Measurements from ENCODE around the gene GSX1.
A peak's percentile ranks its signal among the peaks of the same experiment; 100 is the strongest.
"Not testable (repeated sequence)": the region's sequence is repeated elsewhere in the genome, so short reads cannot be mapped to it uniquely, and the experiment has no call there.

The GSX1 gene

GRCh38 chr13:27794368-27794691 is 2.0 kb downstream of the GSX1 start:
- DNase-seq (ENCODE audit: low spot score): no peak

DNA sequence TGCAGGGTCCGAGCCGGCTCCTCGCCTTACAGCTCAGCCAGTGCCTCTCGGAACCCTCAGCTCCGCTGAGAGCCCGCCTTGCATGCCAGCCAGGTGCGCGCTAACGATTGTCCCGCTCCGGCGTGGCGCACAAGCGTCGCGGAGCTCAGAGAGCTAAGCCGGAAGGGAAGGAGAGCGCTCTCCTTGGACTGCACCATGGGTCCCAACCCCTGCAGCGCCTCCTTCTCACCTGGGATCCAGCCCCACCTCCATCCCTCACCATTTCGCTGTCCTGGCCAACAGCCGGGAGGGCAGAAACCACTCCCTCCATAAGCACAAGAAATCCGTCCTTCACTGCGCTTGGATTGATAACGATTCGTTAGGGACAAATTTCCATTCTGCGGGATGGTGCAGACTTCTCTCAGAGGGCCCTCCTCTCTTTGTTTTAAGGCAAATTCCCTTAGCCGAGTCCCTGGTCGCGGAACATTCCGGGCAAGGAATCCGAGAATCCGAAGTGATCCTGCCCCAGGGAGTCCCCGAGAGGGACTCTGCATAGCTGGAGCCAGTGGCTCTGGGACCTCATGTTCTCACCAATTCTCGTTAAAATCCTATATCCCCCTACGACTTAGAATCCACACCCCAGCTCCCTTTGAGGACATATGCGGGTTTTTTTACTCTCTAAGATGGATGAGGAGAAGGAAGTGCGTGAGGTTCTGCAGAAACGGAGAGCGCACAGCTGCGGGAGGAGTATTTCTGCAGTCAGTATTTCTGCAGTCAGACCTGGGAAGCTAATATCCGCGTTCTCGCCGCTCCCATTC is 2.8 kb downstream of the GSX1 start:
- DNase-seq (ENCODE audit: low spot score): no peak

DNA sequence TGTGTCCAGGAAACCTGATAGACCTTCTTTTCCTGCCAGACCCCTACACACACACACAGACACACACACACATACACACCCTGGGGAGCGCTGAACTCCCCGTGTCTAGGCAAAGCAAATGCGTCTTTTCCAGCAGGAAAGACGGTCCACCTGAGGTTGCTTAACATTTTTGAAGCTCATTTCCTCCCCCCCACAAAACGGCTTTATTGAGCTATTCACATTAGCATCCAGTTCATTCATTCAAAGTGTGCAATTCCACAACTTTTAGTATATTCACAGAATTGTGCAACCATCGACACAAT is 3.4 kb downstream of the GSX1 start:
- DNase-seq (ENCODE audit: low spot score): no peak

DNA sequence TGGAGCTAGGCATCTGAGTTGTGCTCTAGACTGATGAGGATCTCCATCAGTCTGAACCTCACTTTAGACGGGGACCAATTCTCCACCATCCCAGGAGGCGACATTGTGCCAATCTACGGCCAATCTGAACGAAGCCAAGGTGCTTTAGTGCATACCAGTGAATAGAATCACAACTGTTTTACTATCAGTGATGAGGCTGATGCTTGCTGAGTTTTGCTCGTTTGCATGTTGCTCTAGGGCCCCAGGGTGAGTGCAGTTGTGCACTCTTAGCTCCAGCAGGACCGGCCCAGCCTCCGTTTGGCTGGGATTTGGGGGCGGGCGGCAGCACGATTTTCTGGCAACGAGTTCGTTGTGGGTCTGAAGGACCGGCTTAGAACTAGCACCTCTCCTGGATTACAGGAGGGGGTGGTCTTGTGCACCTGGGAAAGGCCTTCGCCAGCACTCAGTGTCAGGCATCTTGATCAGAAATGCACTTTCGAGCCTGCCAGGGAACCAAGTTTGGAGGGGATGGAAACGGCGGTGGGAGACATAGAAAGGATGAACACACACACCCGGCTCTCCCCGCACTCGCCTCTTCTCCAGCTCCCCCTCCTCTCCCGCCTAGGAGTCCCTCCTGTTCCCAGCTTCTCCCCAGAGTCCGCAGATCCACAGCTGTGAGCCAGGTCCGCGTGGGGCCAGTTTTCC is 4.4 kb downstream of the GSX1 start:
- no peak for DNase-seq (ENCODE audit: low spot score)

GRCh38 chr13:27797228-27797624 is 4.9 kb downstream of the GSX1 start:
- peak; percentile 33 for DNase-seq (ENCODE audit: low spot score)

- DNase-seq (ENCODE audit: low spot score): no peak
Observed at GRCh38 chr13:27806744-27807387, 14.6 kb downstream of the GSX1 start.

GRCh38 chr13:27808851-27809550 is 16.7 kb downstream of the GSX1 start:
- DNase-seq (ENCODE audit: low spot score): no peak

DNA sequence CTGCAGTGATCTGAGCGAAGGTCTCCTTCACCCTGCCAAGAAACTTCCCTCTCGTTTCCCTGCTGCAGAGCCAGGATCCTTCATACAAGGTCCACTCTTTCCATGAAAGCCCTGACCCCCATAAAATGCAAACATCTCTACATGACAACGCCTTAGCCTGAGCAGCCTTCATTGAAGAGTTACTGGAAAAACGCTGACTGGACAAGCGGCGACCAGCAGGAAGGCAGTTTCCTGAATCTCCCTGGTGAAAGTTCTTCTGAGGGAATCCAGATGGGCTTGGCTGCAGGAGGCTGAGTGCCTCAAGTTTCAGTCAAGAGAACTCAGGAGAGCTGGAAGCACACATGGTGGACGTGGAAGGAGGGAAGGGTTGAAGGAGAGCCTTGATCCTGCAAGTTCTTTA is 17.7 kb downstream of the GSX1 start:
- no peak for DNase-seq (ENCODE audit: low spot score)

- no peak for DNase-seq (ENCODE audit: low spot score)
Observed at GRCh38 chr13:27810461-27810860, 18.2 kb downstream of the GSX1 start.

GRCh38 chr13:27813826-27814225 is 21.5 kb downstream of the GSX1 start:
- DNase-seq (ENCODE audit: low spot score): no peak

DNA sequence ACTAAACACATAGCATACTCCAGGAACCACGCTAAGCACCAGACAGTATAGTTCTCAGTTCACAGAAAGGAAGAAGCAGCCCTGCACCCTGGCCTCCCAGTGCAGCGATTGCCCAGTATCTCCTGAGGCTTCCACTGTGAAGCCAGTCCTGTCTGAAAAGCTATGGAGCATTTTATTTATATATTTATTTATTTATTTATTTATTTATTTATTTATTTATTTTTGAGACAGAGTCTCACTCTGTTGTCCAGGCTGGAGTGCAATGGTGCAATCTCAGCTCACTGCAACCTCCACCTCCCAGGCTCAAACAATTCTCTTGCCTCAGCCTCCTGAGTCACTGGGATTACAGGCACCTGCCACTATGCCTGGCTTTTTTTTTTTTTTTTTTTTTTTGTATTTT is 25.5 kb downstream of the GSX1 start:
- not testable (repeated sequence) for DNase-seq (ENCODE audit: low spot score)

DNA sequence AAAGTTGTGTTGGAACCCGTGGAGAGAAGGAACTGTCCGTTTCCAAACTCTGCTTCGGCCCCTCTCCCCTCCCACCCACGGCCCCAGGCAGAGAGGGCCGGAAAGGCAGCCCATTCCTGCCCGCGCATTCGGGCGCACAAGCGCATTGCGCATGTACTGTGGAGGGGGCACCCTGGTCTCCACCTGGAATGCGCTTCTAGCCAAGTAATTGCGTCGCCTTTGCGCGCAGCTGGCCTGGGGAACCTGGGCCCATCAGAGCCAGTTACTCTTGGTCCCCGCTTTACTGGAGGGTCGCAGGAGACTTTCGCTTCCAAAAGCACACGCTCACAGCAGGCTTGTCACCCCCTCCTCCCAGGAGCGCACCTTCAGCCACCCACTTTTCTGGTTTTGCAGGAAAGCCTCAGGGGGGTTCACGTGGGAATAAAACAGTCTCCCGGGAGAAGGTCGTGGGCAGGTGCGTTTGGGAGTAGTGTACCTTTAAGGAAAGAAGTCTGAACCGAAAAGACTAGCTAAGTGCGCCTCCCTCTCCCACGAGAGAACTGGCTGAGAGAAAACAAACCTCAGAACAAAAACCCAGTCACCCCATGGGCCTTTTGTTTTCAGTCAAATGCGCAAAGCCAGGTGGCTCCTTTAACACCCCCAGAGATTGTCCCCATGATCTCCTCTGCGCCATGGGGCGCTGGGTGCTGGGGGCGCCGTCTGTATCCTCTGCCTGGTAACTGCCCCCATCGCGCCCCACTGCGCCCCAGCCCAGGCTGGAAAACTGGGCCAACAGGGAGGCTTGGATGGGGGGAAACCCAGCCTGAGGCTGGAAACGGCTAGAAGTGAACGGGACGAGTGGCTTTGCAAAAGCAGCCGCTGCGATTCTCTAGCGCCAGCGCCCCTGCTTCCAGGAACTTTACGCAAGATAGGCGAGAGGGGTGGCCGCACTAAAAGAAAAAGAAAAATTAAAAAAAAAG is 28.5 kb downstream of the GSX1 start:
- no peak for DNase-seq (ENCODE audit: low spot score)

GRCh38 chr13:27821566-27821965 is 29.3 kb downstream of the GSX1 start:
- no peak for DNase-seq (ENCODE audit: low spot score)

DNA sequence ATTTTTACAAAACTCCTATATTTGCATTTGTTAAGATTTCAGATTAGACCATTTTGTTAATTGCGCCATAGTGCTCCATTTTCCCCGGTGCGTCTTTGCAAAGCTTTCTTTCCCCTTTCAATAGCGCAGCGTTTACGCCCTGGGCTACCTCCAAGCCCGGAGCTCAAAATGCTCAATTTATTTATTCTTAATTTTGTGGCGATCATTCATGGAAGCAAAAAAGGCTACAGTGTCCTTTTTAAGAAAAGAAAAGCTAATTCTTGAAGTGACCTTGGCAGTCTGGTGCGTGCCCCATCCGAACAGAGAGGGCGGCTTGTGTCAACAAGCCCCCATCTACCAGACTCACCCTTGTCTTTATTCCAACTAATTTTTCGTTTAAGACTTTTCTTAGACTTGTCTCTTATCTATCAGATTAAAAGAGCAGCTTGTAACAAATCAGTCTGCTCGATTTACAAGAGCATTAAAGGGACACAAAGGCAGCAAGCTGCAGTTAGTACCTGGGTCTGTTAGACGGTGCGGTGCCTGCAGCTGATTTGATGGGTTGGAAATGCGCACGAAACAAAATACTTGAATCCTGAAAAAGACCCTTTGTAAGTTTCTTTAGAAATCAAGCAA is 30.1 kb downstream of the GSX1 start:
- no peak for DNase-seq (ENCODE audit: low spot score)

DNA sequence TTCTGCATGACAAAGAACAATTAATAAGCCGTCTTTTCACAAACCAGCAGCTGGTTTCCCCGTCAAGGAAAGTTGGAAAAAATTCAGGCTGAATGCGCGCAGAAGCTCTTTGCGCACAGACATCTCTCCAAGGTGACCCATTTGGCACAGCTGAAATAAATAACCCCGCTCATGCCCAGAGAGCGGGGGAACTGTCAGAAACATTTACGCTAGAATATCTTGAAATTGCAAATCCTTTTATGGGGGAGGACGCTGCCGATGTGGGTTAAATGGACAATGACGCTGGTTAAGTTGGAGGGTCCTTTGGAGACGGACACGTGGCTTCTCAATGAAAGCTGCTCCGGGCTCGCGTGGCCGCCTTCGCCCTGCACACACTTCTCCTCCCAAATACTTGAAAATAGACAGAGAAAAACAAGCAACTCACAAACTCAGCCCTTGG is 30.6 kb downstream of the GSX1 start:
- no peak for DNase-seq (ENCODE audit: low spot score)

DNA sequence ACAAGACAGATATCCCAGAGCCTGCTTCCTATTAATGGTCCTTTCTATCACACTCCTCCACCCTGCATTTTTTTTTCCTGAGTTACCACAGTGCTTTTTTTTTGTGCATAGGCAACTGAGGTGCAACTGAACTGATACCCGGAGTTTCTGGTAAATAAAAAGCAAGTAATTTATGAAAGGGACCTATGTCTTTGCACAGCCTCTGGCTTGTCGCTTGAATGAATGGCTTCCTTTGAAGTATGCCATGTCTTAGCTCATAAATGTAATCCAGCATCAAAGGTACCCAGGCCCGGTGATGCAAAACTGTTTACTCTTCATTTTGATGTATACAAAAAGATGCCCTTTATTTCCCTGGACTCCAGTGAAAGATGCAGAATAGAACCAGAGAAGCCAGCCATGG is 31.8 kb downstream of the GSX1 start:
- no peak for DNase-seq (ENCODE audit: low spot score)

- no peak for DNase-seq (ENCODE audit: low spot score)
Observed at GRCh38 chr13:27825072-27825471, 32.8 kb downstream of the GSX1 start.

DNA sequence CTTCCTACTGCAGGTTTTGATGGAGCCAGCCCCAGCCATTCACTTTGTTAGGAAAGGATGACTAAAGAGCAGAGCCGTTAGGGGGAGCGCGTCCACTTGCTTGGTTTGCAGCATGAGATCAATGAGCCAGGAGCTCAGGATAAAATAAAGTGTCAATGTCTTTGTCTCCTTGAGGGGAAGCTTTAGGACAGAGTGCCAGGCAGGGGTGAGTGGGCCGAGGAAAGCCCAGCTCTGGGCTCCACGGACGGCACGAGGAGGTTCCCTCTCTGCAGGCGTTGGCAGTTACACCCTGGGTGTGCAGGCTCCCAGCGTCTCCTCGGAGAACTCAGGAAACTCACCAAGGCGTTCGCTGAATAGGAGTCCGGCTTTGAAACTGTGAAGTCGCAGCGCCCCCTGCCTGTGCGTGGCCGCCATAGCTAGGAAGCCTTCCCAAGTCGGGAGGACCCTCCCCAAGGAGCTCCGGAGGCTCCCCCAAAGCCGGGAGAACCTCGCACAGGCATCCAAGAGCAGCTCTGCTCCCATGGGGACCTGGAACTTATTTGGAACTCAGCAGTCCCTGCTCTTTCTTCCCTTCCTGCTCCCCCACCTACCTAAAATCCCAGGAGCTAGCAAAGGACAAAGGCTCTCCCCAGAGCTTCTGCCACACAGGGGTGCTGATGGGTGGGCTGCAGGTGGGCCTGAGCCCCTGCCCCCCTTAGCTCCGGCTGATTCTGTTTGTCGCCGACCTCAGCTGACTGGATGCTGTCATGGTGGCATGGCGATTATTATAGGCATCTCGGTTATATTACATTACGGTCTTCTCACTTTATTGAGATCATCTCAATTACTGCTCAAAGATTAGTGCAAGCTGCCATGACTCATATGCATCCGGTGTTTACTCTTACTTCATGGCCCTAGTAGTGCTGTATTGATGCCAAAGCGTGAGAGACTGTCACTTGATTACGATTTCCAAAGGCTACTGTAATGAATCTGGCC is 34.4 kb downstream of the GSX1 start:
- peak; percentile 88 for DNase-seq (ENCODE audit: low spot score)

- no peak for DNase-seq (ENCODE audit: low spot score)
Observed at GRCh38 chr13:27827646-27828045, 35.4 kb downstream of the GSX1 start.

GRCh38 chr13:27830010-27830409 is 37.7 kb downstream of the GSX1 start:
- DNase-seq (ENCODE audit: low spot score): peak; percentile 53

Data from AG08395 (cell line).